Muscle of back (tissue), 11 donors: ENCODE results near the gene MTFR1L. TPM values are rescaled to one million over a fixed set of nuclear protein-coding genes. Genes with fewer than 3 reads are reported as not detected.

Experiments used
- DNase-seq, 3 donors: peaks; one replicate each; pipeline versions ENCODE4 v3.0.0 to v3.0.0-alpha.2; 2013
- polyA plus RNA-seq, 10 donors: library from polyadenylated mRNA; unstranded; fragments of 120-200 nt; gene quantifications; one replicate each; pipeline ENCODE4 v1.2.1, GENCODE V29; 2013; ENCODE audit not compliant: insufficient read length in 10 of 10

MTFR1L gene
- polyA plus RNA-seq, 10 donors = 53.2 to 73.6 (median 65.9) TPM

GRCh38 chr1:25805863-25806225 lies 13.9 kb upstream of the MTFR1L start:
- DNase-seq = no peak

GRCh38 chr1:25806418-25806817 lies 13.3 kb upstream of the MTFR1L start:
- peak in 1 of 3 donors; percentile 56 for DNase-seq

DNA sequence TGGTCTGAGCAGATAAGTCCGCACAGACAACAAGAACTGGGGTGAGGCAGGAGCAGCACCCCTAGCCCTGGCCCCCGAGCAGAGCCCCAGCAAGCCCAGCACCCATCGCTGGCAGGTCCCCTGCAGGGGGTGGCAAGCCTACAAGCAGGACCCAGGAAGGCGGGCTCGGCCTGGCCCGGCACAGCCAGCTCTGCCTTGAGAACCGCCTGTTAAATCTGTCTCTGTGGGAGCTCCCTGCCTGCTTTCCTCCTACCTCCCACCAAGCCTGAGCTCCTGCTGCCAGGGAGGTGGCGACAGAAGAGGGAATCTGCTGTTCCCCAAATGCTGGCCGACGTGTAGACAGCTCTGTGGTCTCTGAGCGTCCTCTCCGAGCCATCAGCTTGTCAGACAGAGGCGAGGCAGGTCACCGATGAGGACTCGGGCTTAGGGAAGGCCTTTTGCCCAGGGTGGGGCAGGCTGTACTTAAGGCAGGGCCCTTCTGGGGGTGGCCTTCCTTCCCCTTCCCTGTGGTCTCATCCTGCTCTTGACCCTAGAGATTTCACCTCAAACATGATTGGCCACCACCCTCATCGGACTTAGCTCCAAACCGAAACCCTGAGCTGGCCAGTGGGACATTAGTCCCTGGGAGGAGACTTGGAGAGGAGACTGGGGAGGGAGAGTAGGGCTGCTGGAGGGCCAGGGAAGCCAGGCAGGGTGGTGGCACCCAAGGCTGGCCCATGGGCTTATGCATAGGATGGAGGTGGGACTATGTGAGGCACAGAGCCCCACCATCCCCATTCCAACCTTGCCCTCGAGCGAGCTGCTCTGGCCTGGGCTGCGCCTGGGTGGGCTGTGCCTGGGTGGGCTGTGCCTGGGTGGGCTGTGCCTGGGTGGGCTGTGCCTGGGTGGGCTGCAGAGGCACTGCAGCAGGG lies 12.0 kb upstream of the MTFR1L start:
- no peak for DNase-seq

- DNase-seq = no peak
Observed at GRCh38 chr1:25808481-25809244, 11.1 kb upstream of the MTFR1L start.

GRCh38 chr1:25809283-25809926 lies 10.3 kb upstream of the MTFR1L start:
- no peak for DNase-seq

- no peak for DNase-seq
Observed at GRCh38 chr1:25809929-25810328, 9.8 kb upstream of the MTFR1L start.

DNA sequence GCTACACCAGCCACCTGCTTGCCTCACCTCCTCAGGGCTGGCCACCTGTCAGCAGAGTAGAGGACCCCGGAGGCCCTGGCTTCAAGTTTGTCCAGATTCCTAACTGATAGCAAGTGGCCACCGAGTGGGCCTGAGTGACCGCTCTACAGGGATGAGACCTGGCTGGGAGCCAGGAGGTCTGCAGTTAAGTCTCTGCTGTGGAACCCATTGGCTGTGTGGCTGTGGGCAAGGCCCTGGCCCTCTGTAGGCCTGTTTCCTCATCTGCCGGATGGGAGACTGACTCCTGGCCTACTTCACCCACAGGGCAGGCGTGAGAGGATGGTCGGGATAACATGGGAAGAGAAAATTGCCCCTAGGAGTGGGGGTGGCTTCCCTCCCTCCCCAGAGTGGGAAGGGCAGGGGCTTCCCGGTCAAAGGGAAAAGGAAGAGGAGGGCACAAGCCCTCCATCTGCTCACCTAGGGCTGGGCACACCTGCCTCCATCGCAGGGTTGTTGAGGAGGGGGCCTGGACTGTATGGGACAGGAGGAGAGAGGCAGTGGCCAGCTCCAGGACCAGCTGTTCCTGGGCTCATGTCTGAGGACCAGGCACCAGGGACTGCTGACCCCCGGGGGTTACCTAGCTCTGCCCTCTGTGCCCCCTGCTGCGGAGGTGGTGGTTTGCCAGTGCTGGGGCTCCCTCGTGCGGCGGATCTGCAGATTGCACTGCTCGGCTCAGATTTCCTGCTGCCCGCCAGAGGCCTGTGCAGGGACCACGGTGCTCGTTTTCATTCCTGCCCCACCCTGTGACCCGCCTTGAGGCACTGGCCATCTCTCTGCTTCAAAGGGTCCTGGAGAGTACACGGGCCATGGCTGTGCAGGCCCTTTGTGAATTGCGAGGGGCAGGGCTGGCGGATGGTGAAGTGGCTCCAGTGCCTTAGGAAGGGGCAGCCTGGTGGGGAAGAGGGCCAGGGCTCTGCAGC lies 9.1 kb upstream of the MTFR1L start:
- peak in 2 of 3 donors; percentile 66 to 76 for DNase-seq

GRCh38 chr1:25811384-25812082 lies 8.2 kb upstream of the MTFR1L start:
- DNase-seq = no peak

DNA sequence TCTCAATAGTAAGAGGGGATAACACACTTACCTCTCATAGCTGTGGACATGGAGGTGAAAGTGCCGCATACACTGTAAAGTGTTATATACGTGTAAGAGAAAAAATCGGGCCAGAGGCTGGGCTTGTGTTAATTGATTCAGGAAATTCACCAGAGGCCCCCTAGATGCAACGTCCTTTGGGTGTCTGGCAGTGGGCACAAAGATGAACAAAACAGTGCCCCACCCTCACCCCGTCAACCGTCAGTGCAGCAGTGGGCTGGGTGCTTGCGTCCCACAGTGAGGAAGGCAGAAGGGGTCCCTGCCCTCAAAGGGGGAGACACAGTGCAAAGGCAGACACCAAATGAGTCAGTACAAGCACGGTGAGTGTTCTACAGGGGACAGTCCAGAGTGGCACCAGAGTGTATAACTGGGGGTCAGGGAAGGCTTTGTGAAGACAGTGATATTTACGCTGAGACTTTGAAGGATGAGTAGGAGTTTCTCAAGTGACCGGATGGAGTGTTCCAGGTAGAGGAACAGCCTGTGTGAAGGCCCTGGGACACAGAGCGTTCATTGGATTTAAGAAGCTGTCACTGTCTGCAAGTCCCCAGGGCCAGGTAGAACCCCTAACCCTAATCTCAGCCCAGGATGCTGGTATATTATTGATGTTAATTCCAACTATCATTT lies 6.6 kb upstream of the MTFR1L start:
- no peak for DNase-seq

GRCh38 chr1:25813734-25814471 lies 5.9 kb upstream of the MTFR1L start:
- DNase-seq = no peak

- DNase-seq = no peak
Observed at GRCh38 chr1:25814549-25815087, 5.1 kb upstream of the MTFR1L start.

- no peak for DNase-seq
Observed at GRCh38 chr1:25815208-25816111, 4.3 kb upstream of the MTFR1L start.

DNA sequence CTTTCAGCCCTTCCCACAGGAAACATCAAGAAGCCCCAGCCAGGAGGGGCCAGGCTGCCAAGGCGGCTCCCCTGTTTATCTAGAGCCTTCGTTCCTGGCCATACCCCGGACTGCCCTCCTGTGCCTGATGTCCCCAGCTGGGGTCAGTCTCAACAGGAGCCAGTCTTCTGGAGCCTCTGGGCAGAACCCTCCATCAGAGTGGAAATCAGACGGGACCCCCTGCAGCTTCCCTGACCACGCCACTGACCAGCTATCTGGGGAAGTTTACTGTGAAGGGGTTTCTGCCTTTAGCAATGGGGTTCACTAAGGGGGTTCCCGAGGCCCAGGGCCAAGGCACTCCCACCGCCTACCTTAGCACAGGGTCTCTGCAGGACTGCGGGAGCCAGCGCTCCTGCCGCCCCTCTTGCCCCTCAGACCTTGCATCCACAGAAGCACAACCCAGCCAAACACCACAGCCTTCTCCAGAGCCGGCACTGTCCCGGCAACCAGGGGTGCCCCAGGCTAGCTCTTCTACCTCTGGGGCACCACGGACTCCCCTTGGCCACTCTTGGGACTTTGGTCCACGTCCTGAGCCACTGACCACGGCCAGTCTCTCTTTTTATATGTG lies 3.5 kb upstream of the MTFR1L start:
- no peak for DNase-seq

DNA sequence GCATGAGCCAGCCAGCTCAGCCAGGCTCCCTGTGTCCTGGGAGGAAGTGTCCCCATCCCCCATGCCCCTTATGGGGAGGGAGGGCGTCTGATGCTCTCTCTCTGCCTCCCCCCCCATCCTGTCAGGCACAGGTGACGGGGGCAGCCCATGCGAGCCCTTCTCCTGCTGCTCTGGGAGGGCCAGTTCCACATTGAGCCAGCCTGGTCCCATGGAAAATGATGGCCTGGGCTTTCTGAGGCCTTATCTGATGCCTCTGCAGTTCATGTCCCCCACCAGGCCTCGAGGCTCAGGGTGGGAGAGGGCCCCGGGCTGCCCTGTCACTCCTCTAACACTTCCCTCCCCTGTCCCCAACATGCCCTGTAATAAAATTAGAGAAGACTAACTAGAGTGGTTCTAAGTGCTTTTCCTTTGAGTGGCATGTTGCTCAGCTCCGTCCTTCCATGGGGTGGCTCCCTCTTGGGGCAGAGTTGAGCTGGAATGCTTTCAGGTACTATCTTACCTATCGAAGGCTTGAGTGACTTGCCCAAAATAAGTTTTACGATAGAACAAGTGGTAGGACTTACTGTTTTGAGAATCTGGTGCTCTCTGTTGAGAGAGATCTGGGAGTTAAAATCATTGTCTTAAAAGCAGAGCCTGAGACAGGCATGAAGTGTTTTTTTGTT lies 1.8 kb upstream of the MTFR1L start:
- DNase-seq = no peak

- no peak for DNase-seq
Observed at GRCh38 chr1:25818569-25818968, 1.2 kb upstream of the MTFR1L start.

DNA sequence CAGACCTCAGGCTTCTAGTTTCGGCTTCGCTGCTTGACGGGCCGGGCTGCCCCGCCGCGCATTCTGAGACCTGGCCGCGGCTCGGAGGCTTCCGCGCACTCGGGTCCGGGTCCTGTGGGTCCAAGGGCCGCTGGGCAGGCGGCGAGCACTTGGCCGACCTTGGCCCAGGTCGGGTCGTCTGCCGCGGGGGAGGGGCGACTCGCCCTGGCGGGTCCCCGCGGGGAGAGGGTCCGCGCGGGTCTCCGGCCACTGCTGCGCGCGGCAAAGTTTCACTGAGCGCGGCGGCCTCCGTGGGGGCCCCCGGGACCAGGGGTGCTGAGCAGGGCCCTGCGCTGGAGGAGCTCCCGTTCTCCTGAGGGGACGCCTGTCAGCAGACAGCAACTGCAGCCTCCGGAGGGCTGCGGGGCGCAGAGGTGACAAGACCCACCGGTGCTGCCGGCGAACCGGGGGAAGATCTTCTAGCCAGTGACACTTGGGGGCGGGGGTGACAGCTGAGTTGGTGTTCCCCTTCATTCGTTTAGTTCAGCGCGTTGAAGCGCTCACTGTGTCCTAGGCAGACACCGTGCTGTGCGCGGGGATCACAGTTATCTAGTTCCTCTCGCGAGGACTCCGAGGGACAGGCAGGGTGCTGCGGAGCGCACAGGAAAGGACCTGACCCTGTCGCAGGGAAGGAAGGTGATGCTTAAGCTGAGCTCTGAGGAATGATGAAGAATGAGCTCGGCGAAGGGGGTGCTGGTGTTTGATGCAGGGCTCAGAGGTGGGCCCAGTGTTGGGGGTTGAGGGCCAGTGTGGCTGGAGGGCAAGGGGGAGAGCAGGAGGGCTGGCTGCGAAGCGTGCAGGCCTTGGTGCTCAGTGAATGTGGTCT lies 725 bp downstream of the MTFR1L start:
- peak in 2 of 3 donors; percentile 47 to 77 for DNase-seq
